GM13977 (cell line): ENCODE measurements around the gene FIGNL2.
"Not testable (repeated sequence)": the region's sequence is repeated elsewhere in the genome, so short reads cannot be mapped to it uniquely, and the experiment has no call there.

Experiments used
- DNase-seq: peaks from one replicate; pipeline ENCODE4 v3.0.0; 2012; ENCODE audit warnings: low spot score
- CTCF ChIP-seq: IDR thresholded peaks from 2 replicates; pipeline ENCODE4 v1.5.1; 2012; ENCODE audit warnings: mild to moderate bottlenecking, control low read depth; ENCODE audit not compliant: insufficient read depth; ENCODE audit errors: extremely low read depth, missing control alignments
- in situ Hi-C: fragments of 300-500 bp; cut with MboI; formaldehyde crosslinking; loops from one replicate; pipeline ENCODE4 v1.12.0; 2022; ENCODE audit warnings: low sequenced_read_pairs, low pct_unique_long_range_greater_than_20kb, mixed read lengths, inconsistent platforms; ENCODE audit not compliant: unreplicated experiment

The FIGNL2 gene

GRCh38 chr12:51798501-51798900 is 50.0 kb downstream of the FIGNL2 start:
- in situ Hi-C loops = no loop called here
- no peak for TF ChIP-seq CTCF
- no peak for DNase-seq

- in situ Hi-C loops, DNase-seq: not testable (repeated sequence)
These were observed 50.5 kb downstream of the FIGNL2 start for GRCh38 chr12:51798051-51798450.

- TF ChIP-seq CTCF = no peak
- in situ Hi-C loops = no loop called here
- DNase-seq = no peak
These were observed 51.2 kb downstream of the FIGNL2 start for GRCh38 chr12:51797301-51797700.

- no peak for DNase-seq
- in situ Hi-C loops = no loop called here
- no peak for TF ChIP-seq CTCF
These were observed 55.3 kb downstream of the FIGNL2 start for GRCh38 chr12:51793201-51793600.

GRCh38 chr12:51792417-51792816 is 56.1 kb downstream of the FIGNL2 start:
- DNase-seq = no peak
- in situ Hi-C loops = no loop called here
- TF ChIP-seq CTCF = no peak

- no peak for TF ChIP-seq CTCF
- in situ Hi-C loops = no loop called here
- DNase-seq = no peak
These were observed 59.6 kb downstream of the FIGNL2 start for GRCh38 chr12:51788876-51789275.

- in situ Hi-C loops = no loop called here
- TF ChIP-seq CTCF = no peak
- DNase-seq = no peak
These were observed 62.6 kb downstream of the FIGNL2 start for GRCh38 chr12:51785906-51786305.
